ENCODE data around the gene EPHA8. TPM values are rescaled to one million over a fixed set of nuclear protein-coding genes. Genes with fewer than 3 reads are reported as not detected.

The EPHA8 gene
- polyA plus RNA-seq, 1 donor (not counting 4 experiments of a cell fraction or from before 2014, with no cell fraction given) = 1.0 TPM

DNA sequence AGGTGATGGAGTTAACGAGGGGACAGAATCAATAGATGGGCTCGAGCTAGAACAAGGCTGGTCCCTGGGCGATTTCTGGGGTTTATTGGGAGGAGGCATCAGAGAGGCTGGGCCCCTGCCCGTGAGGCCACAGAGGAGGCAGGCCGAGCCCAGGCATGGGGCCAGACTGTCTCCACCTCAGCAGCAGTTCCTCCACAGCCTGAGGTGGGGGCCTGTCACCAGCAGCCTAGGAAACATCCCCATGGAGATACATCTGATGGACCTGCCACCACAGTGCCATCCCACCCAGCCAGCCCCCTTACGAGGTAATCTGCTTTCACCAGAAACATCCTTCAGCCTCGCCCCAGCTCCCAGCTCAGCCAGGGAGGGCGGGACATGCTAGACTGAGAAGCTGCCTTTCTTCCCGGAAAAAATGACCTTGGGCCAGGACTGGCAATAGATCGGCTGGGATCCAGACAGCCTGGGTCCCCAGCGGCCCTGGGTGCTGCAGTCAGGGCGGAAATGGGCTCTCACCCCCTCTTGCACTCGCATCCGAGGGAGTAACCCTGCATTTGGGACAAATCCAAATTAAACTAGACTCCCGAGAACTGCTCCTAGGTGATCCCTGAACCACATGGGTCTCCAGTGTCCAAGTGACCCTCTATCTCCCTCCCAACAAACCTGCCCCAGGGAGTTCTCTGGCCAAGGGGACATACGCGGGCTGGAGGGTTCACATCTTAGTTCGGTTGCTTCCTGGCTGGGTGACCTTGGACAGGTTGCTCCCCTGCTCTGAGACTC, 10.0 kb upstream of the EPHA8 start:
- TF ChIP-seq, protein P1, sequence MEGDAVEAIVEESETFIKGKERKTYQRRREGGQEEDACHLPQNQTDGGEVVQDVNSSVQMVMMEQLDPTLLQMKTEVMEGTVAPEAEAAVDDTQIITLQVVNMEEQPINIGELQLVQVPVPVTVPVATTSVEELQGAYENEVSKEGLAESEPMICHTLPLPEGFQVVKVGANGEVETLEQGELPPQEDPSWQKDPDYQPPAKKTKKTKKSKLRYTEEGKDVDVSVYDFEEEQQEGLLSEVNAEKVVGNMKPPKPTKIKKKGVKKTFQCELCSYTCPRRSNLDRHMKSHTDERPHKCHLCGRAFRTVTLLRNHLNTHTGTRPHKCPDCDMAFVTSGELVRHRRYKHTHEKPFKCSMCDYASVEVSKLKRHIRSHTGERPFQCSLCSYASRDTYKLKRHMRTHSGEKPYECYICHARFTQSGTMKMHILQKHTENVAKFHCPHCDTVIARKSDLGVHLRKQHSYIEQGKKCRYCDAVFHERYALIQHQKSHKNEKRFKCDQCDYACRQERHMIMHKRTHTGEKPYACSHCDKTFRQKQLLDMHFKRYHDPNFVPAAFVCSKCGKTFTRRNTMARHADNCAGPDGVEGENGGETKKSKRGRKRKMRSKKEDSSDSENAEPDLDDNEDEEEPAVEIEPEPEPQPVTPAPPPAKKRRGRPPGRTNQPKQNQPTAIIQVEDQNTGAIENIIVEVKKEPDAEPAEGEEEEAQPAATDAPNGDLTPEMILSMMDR (optimal IDR thresholded peaks at IDR 0.05 in 1 of 3, IDR thresholded peaks at IDR 0.05 in 1 of 3, conservative IDR thresholded peaks at IDR 0.05 in 1 of 3; ENCODE audit: extremely low read depth in 1 of 3, insufficient read depth in 2 of 3, low read length in 3 of 3) = no peak
- no peak for TF ChIP-seq EZH2 (IDR thresholded peaks at IDR 0.05; ENCODE audit: low read length)
- H3K79me2 ChIP-seq (ENCODE audit: control insufficient read depth, insufficient read depth, low read length) = no peaks in the 10 kb centered on the region
- DNase-seq (ENCODE audit: low read depth, low spot score) (no peak), FAIRE-seq (no peak)
- peaks cover 13% of the 10 kb centered on the region for H3K4me1 ChIP-seq (ENCODE audit: control insufficient read depth, extremely low read depth, insufficient read depth, low read length)
- no peak overlapping the region for H3K4me2 ChIP-seq (ENCODE audit: control insufficient read depth, extremely low read depth, insufficient read depth, low read depth, low read length)
- peaks cover 48% of the 10 kb centered on the region for H3K27me3 ChIP-seq (ENCODE audit: control insufficient read depth, extremely low read depth, insufficient read depth, low read length)
- H3K9ac ChIP-seq (ENCODE audit: control insufficient read depth, extremely low read depth, insufficient read depth, low read length) = no peak overlapping the region
- no peaks in the 10 kb centered on the region for H3K36me3 ChIP-seq (ENCODE audit: control insufficient read depth in 2 of 2, extremely low read depth in 1 of 2, insufficient read depth in 2 of 2, low read length in 2 of 2)
- H3K4me3 ChIP-seq (ENCODE audit: control insufficient read depth in 2 of 3, extremely low read depth in 1 of 3, insufficient read depth in 2 of 3, low read depth in 1 of 3, low read length in 3 of 3) = no peak overlapping the region
- no peaks in the 10 kb centered on the region for H3K9me3 ChIP-seq (ENCODE audit: control insufficient read depth, low read depth, low read length)
- dilution Hi-C loops (cut with MboI; ENCODE audit: extremely low pct_ligation_motif_present, low sequenced_read_pairs) = no loop called here
- no peaks in the 10 kb centered on the region for H4K20me1 ChIP-seq (ENCODE audit: control insufficient read depth, extremely low read depth, insufficient read depth, low read length)
- H3K27ac ChIP-seq (ENCODE audit: control insufficient read depth, insufficient read depth, low read length) = no peak overlapping the region
- H2AFZ ChIP-seq (ENCODE audit: control insufficient read depth, low read length) = no peak overlapping the region
- no peaks in the 10 kb centered on the region for H3K9me1 ChIP-seq (ENCODE audit: control insufficient read depth, extremely low read depth, insufficient read depth, low read length)

DNA sequence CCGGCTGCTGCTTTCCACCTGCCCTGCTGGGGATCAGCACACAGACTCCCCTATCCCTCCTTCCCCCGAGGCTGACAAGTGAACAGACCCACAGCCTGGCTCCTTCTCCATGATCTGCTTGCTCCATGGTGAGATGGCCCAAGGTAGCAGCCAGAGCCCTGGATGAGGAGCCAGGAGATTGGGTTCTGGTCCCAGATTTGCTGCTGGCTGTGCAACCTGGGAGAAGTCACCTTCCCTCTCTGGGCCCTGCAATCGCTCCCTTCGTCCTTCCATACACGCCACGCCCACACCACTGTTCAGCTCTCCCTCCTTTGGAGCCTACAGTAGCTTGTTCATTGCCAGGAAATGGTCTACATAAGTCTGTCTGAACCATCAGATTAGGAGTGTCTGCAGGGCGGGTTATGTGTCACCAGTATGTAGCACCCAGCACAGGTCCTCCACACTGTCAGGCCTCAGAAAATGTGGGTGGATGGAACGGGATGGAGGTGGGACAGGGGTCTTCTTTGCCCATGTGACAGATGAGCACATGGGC, 9.2 kb upstream of the EPHA8 start:
- FAIRE-seq (no peak), DNase-seq (ENCODE audit: low read depth, low spot score) (no peak)
- H3K4me3 ChIP-seq (ENCODE audit: control insufficient read depth in 2 of 3, extremely low read depth in 1 of 3, insufficient read depth in 2 of 3, low read depth in 1 of 3, low read length in 3 of 3) = no peak overlapping the region
- no peaks in the 10 kb centered on the region for H3K9me1 ChIP-seq (ENCODE audit: control insufficient read depth, extremely low read depth, insufficient read depth, low read length)
- H3K4me2 ChIP-seq (ENCODE audit: control insufficient read depth, extremely low read depth, insufficient read depth, low read depth, low read length) = no peak overlapping the region
- no peaks in the 10 kb centered on the region for H3K36me3 ChIP-seq (ENCODE audit: control insufficient read depth in 2 of 2, extremely low read depth in 1 of 2, insufficient read depth in 2 of 2, low read length in 2 of 2)
- no peaks in the 10 kb centered on the region for H3K9me3 ChIP-seq (ENCODE audit: control insufficient read depth, low read depth, low read length)
- H4K20me1 ChIP-seq (ENCODE audit: control insufficient read depth, extremely low read depth, insufficient read depth, low read length) = no peaks in the 10 kb centered on the region
- no peak for TF ChIP-seq EZH2 (IDR thresholded peaks at IDR 0.05; ENCODE audit: low read length)
- TF ChIP-seq, protein P1 (optimal IDR thresholded peaks at IDR 0.05 in 1 of 3, IDR thresholded peaks at IDR 0.05 in 1 of 3, conservative IDR thresholded peaks at IDR 0.05 in 1 of 3; ENCODE audit: extremely low read depth in 1 of 3, insufficient read depth in 2 of 3, low read length in 3 of 3) = no peak
- no peak overlapping the region for H3K9ac ChIP-seq (ENCODE audit: control insufficient read depth, extremely low read depth, insufficient read depth, low read length)
- H3K4me1 ChIP-seq (ENCODE audit: control insufficient read depth, extremely low read depth, insufficient read depth, low read length) = peaks cover 13% of the 10 kb centered on the region
- no peak overlapping the region for H3K27ac ChIP-seq (ENCODE audit: control insufficient read depth, insufficient read depth, low read length)
- dilution Hi-C loops (cut with MboI; ENCODE audit: extremely low pct_ligation_motif_present, low sequenced_read_pairs) = no loop called here
- H2AFZ ChIP-seq (ENCODE audit: control insufficient read depth, low read length) = no peak overlapping the region
- H3K27me3 ChIP-seq (ENCODE audit: control insufficient read depth, extremely low read depth, insufficient read depth, low read length) = peaks cover 42% of the 10 kb centered on the region
- no peaks in the 10 kb centered on the region for H3K79me2 ChIP-seq (ENCODE audit: control insufficient read depth, insufficient read depth, low read length)

Data from keratinocyte (primary cell).